Peyer's patch (tissue), 4 donors: ENCODE results near the gene RUSC1. TPM values are rescaled to one million over a fixed set of nuclear protein-coding genes. Genes with fewer than 3 reads are reported as not detected.

Experiments
- DNase-seq, 3 donors: peaks; one replicate each; pipeline ENCODE4 v3.0.0-alpha.2; 2017 to 2019
- H3K27ac ChIP-seq, 4 donors: fragments of 200-600 bp; sonication (generic); one replicate each; pipeline ENCODE4 v1.5.1; 2016 to 2019
- H3K27me3 ChIP-seq, 2 donors: fragments of 200-600 bp; sonication (generic); one replicate each; pipeline ENCODE4 v1.5.1; 2019
- H3K36me3 ChIP-seq, 3 donors: fragments of 200-600 bp; sonication (generic); one replicate each; pipeline ENCODE4 v1.5.1; 2016 to 2019
- H3K4me1 ChIP-seq, 4 donors: fragments of 200-600 bp; sonication (generic); one replicate each; pipeline ENCODE4 v1.5.1; 2016 to 2019
- H3K4me3 ChIP-seq, 4 donors: fragments of 200-600 bp; sonication (generic); 1 replicate in 3 of 4; 2 replicates in 1 of 4; pipeline ENCODE4 v1.5.1; 2016 to 2019; ENCODE audit warnings: mild to moderate bottlenecking in 1 of 4
- H3K9me3 ChIP-seq, 4 donors: fragments of 200-600 bp; sonication (generic); one replicate each; pipeline ENCODE4 v1.5.1; 2016 to 2019; ENCODE audit warnings: mild to moderate bottlenecking in 1 of 4
- POLR2A ChIP-seq, 2 donors: fragments of 450-650 bp; IDR thresholded peaks; one replicate each; pipeline ENCODE4 v1.5.1; 2017; ENCODE audit warnings: antibody characterized with exemption in 2 of 2, mild to moderate bottlenecking in 2 of 2, moderate library complexity in 2 of 2
- total RNA-seq, 4 donors: library from RNA; depleted of rRNA; stranded (reverse); fragments of >200 nt; gene quantifications; one replicate each; pipeline ENCODE4 v1.1.0, GENCODE V29; 2016
- TF ChIP-seq, protein P1 (sequence below), 6 experiments: fragments of 450-650 bp in 4 of 6; fragments of 200-600 bp in 2 of 6; sonication (generic) in 1 of 6; IDR thresholded peaks; one replicate each; pipeline ENCODE4 v1.5.1; 2017 to 2019; ENCODE audit warnings: antibody characterized with exemption in 6 of 6, mild to moderate bottlenecking in 3 of 6, moderate library complexity in 1 of 6

RUSC1 gene
- total RNA-seq, 4 donors from 2014 or later, result 40.4 to 72.4 (median 71.8) TPM

DNA sequence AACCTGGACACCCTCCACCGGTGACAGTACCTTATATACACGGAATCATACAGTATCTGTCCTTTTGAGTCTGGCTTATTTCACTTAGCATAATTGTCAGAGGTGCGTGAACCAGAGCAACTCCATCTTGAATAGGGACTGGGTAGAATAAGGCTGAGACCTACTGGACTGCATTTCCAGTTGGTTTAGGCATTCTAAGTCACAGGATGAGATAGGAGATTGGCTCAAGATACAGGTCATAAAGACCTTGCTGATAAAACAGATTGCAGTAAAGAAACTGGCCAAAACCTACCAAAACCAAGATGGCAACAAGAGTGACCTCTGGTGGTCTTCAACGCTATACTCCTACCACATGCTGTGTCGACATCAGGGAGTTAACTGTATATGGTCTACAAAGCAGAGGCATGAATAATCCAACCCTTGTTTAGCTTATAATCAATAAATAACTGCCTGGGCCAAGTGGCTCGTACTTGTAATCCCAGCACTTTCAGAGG is 13.4 kb upstream of the RUSC1 start:
- Histone ChIP-seq H3K27ac (peak overlapping the region in 1 of 4 donors; percentile 93), H3K27me3 (no peaks in the 10 kb centered on the region), H3K4me3 (no peak overlapping the region), H3K9me3 (no peaks in the 10 kb centered on the region), H3K36me3 (peaks cover 0 to 12% (median 0%) of the 10 kb centered on the region in 3 donors), H3K4me1 (peaks cover 0 to 18% (median 13%) of the 10 kb centered on the region in 4 donors)
- no peak for TF ChIP-seq POLR2A (IDR thresholded peaks at IDR 0.05)
- TF ChIP-seq, protein P1, sequence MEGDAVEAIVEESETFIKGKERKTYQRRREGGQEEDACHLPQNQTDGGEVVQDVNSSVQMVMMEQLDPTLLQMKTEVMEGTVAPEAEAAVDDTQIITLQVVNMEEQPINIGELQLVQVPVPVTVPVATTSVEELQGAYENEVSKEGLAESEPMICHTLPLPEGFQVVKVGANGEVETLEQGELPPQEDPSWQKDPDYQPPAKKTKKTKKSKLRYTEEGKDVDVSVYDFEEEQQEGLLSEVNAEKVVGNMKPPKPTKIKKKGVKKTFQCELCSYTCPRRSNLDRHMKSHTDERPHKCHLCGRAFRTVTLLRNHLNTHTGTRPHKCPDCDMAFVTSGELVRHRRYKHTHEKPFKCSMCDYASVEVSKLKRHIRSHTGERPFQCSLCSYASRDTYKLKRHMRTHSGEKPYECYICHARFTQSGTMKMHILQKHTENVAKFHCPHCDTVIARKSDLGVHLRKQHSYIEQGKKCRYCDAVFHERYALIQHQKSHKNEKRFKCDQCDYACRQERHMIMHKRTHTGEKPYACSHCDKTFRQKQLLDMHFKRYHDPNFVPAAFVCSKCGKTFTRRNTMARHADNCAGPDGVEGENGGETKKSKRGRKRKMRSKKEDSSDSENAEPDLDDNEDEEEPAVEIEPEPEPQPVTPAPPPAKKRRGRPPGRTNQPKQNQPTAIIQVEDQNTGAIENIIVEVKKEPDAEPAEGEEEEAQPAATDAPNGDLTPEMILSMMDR (IDR thresholded peaks at IDR 0.05), result peak in 2 of 6 experiments; percentile 25 to 29
- no peak for DNase-seq

DNA sequence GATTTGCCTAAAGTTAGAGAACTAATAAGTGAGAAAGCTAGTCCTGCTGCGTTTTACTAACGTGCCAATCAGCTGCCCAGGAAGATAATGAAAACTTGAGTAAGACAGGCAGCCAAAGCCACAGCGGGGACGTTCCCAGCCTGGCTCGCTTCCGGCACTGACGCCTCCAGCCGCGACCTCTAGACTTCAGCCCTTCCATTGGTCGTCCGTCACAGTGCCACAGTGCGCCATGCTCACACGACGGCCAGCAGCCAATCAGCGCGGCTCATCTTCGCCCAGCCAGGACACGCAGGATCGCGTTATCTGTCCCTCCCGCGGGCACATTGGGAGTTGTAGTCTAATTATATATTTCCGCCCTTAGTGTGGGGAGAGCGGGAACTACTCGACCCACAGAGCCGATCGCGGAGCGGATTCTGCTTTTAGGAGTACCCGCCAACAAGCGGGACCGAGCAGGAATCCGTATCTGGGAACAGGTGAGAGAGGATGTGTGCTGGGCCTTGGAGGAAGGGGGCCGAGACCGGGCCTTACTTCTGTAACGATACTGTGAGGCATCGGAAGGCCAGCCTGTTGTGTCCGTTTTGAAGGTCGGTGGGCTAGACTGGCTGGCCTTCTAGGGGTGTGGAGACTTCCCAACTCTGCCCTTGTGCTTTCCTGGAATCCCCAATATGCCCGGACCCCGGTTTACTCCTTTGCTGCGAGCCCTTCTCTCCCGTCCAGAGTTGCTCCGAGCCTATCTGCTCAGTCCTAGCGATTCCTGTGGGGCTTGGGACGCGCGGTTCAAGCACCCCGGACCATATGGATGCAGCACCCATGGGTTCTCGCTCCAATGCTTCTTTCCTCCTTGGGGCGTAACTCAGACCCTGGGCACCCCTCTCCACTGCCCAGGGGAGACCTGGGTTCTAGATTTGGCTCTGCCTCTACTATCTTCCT is 11.9 kb upstream of the RUSC1 start, which contains the start of gene FDPS:
TSS of gene FDPS (plus strand) at position 374 of the 930 bp plus-strand sequence. CDS start 924 bp downstream, outside the sequence.
- H3K9me3 ChIP-seq, result no peaks in the 10 kb centered on the region
- peaks cover 0 to 23% (median 0%) of the 10 kb centered on the region in 3 donors for H3K36me3 ChIP-seq
- H3K27me3 ChIP-seq, result no peaks in the 10 kb centered on the region
- peak; percentile 98 to 99 (median 99) for DNase-seq
- H3K27ac ChIP-seq, result peak within 1 kb of the TSS; percentile 74 to 93 (median 90)
- peaks cover 0 to 18% (median 13%) of the 10 kb centered on the region in 4 donors for H3K4me1 ChIP-seq
- TF ChIP-seq, protein P1 (IDR thresholded peaks at IDR 0.05), result peak in 3 of 6 experiments; percentile 39 to 47 (median 42)
- TF ChIP-seq POLR2A (IDR thresholded peaks at IDR 0.05), result peak; percentile 63 to 88
- peak within 1 kb of the TSS; percentile 62 to 95 (median 91) for H3K4me3 ChIP-seq

DNA sequence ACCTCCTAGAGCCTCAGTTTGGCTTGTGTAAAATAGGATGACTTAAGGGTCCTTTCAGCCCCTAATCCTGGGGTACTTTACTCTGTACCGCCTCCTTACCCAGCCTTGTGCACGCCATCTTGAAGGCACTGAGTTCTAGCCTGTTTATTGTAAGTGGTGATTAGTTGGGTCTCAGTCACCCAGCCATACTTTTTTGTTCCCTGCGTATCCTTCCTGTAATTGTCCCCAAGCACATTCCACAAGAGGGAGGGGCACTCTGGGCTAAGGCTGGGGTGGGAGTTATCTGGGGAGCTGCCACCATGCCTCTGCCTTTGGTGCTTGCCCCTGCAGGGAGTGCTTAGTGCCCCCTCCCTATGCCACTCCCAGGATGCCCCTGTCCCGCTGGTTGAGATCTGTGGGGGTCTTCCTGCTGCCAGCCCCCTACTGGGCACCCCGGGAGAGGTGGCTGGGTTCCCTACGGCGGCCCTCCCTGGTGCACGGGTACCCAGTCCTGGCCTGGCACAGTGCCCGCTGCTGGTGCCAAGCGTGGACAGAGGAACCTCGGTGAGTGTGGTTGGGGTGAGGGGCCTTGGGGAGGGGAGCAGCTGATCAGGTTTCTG is 11.2 kb upstream of the RUSC1 start:
- peak overlapping the region; percentile 74 to 93 (median 90) for H3K27ac ChIP-seq
- H3K27me3 ChIP-seq, result no peaks in the 10 kb centered on the region
- TF ChIP-seq, protein P1 (IDR thresholded peaks at IDR 0.05), result no peak
- no peak for TF ChIP-seq POLR2A (IDR thresholded peaks at IDR 0.05)
- peaks cover 0 to 31% (median 0%) of the 10 kb centered on the region in 3 donors for H3K36me3 ChIP-seq
- DNase-seq, result peak in 2 of 3 donors; percentile 58 to 67
- H3K9me3 ChIP-seq, result no peaks in the 10 kb centered on the region
- H3K4me3 ChIP-seq, result peak overlapping the region; percentile 62 to 95 (median 91)
- H3K4me1 ChIP-seq, result peaks cover 0 to 18% (median 13%) of the 10 kb centered on the region in 4 donors

DNA sequence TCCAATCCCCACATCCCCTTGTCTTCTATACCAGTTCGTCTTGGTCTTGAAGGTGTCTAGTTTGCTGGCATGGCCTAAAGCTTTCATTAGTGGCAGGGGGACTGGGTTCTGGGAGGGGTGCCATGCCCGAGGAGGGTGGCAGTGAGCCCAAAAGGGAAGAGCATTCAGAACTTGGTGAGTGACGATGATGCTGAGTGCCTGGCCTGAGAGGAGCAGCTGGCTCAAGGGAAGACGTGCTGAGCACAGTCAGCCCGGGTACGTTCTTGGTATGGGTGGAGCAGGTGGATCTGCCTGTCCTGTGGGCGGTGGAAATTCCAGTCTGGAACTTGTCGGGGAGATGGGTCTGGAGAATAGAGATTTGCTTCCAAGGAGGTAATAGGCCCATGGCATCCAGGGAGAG is 7.4 kb upstream of the RUSC1 start:
- Histone ChIP-seq H3K27me3 (no peaks in the 10 kb centered on the region), H3K9me3 (no peaks in the 10 kb centered on the region), H3K36me3 (peaks cover 0 to 39% (median 0%) of the 10 kb centered on the region in 3 donors), H3K4me3 (no peak overlapping the region), H3K4me1 (peaks cover 0 to 29% (median 11%) of the 10 kb centered on the region in 4 donors), H3K27ac (no peak overlapping the region)
- TF ChIP-seq POLR2A (IDR thresholded peaks at IDR 0.05), result no peak
- TF ChIP-seq, protein P1 (IDR thresholded peaks at IDR 0.05), result no peak
- no peak for DNase-seq

DNA sequence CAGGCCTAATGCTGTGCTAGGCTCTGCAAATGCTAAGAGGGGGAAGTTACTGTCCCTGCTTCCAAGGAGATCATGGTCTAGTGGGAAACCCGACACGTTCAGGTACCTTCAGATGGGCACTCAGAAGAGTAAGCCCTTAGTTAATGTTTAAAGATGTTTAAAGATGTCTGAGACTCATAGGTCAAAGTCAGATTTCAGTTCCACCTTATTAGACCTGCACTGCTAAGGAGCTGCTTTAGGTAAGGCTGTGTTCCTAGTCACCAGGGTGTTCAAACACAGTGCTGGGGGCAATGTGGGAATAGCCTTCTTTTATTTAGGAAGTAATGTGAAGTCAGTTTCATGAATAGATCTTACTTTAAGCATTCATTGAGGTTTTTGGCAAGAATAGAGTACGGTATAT is 3.8 kb upstream of the RUSC1 start:
- no peak for DNase-seq
- H3K4me3 ChIP-seq, result no peak overlapping the region
- H3K27me3 ChIP-seq, result no peaks in the 10 kb centered on the region
- H3K27ac ChIP-seq, result peak overlapping the region in 2 of 4 donors; percentile 35 to 56
- peaks cover 0 to 27% (median 3%) of the 10 kb centered on the region in 4 donors for H3K4me1 ChIP-seq
- TF ChIP-seq, protein P1 (IDR thresholded peaks at IDR 0.05), result no peak
- peak in 1 of 2 donors; percentile 48 for TF ChIP-seq POLR2A (IDR thresholded peaks at IDR 0.05)
- no peaks in the 10 kb centered on the region for H3K9me3 ChIP-seq
- H3K36me3 ChIP-seq, result peaks cover 0 to 42% (median 0%) of the 10 kb centered on the region in 3 donors
